PC-3 (cell line): ENCODE measurements around the gene CCDC92.

Experiments used
- EZH2 ChIP-seq: fragments of 300-600 bp; sonication (generic); IDR thresholded peaks from one replicate; pipeline ENCODE4 v1.6.1; 2017; ENCODE audit warnings: antibody characterized with exemption, mild to moderate bottlenecking, low read length; ENCODE audit not compliant: unreplicated experiment
- TF ChIP-seq, protein P1 (sequence below): fragments of 300-600 bp; sonication (generic); conservative IDR thresholded peaks from 2 replicates; pipeline ENCODE4 v1.5.1; 2017; ENCODE audit warnings: antibody characterized with exemption, low read depth, mild to moderate bottlenecking, low read length

DNA sequence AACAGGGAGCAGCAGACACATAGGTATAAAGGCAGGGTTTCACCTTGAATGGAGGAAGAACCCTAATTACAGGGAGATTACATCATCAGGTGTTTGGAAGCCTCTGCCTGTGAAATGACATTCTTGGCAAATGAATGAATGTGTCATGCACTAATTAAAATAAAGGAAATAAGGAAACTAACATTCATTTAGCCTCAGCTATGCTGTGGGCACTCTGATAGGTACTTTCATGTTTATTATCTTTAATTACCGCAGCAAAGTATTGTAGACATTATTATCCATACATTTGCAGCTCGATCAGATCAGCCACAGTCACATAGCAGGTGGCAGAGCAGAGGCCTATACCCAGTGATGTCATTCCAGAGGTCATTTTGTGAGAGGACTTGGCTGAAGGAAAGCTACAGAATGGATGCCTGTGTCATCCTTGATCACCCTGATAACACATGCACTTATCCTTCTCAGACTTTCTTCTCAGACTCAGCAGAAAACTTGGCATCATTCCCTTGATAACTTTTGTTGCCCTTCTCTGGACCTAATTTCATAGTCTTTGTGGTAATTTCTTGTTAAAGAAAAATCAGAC lies 18.8 kb upstream of the CCDC92 start:
- TF ChIP-seq, protein P1, sequence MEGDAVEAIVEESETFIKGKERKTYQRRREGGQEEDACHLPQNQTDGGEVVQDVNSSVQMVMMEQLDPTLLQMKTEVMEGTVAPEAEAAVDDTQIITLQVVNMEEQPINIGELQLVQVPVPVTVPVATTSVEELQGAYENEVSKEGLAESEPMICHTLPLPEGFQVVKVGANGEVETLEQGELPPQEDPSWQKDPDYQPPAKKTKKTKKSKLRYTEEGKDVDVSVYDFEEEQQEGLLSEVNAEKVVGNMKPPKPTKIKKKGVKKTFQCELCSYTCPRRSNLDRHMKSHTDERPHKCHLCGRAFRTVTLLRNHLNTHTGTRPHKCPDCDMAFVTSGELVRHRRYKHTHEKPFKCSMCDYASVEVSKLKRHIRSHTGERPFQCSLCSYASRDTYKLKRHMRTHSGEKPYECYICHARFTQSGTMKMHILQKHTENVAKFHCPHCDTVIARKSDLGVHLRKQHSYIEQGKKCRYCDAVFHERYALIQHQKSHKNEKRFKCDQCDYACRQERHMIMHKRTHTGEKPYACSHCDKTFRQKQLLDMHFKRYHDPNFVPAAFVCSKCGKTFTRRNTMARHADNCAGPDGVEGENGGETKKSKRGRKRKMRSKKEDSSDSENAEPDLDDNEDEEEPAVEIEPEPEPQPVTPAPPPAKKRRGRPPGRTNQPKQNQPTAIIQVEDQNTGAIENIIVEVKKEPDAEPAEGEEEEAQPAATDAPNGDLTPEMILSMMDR = no peak
- no peak for TF ChIP-seq EZH2
